Measurements from ENCODE around the gene PRODH.
"Not testable (repeated sequence)": the region's sequence is repeated elsewhere in the genome, so short reads cannot be mapped to it uniquely, and the experiment has no call there.

PRODH gene

DNA sequence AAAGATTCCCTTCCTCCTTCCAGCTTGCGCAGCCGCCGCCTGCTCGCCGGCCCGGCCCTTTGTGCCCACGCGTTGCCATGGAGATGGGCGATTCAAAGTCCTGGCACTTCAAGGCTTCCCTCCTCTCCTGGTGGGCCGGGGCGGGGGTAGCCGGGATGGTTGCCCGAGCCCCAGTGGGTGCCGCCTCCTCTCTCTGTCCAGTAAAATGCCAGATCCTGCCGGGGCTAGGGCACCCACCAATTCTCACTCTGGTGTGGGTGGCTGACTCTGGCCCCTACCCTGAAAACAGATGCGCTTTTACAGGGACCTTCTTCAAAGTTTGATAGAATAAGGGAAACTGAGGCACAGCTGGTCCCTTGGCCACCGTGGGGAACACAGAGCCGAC lies 22.2 kb upstream of the PRODH start:
- not testable (repeated sequence) for H3K27me3 ChIP-seq (ENCODE audit: low read depth, low read length); H3K27ac ChIP-seq (ENCODE audit: low read length); H3K9me3 ChIP-seq (ENCODE audit: control insufficient read depth in 1 of 2, low read length in 2 of 2); H3K36me3 ChIP-seq (ENCODE audit: control insufficient read depth in 1 of 2, insufficient read depth in 2 of 2, low read length in 2 of 2); H3K4me3 ChIP-seq (ENCODE audit: low read depth in 1 of 2, low read length in 2 of 2); H3K4me1 ChIP-seq (ENCODE audit: control insufficient read depth in 1 of 2, insufficient read depth in 2 of 2, low read length in 2 of 2)

DNA sequence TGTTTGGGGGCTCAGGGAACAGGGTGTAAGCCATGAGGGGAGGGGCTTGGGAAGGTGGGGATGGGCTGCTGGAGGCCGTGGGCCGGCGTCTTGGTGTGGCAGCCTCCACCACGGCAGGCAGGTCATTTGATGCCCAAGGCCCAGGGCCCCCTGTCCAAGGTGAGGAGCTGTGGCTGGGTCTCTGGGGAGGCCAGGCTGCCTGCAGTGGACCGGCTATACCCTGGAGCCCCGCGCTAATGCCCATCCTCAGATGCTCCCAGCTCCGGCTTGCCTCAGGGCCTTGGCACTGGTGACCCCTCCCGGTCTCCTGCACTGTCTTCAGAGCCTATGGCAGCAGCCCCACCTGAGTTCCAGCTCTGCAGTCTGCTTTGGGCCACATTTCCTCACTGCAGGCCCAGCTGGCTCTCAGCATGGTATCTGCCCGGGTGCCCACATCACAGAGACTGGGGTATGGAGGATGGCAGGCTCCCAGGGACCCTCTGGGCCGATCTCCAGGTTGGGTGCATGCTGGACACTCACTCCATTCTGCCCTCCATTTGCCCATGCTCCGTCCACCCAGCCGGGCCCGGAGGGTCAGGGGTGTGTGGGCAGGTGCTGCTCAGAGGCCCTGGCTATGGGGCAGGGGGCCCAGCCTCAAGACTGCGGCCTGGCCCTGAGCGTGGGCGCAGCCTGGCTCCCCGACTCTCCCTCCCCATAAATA lies 21.7 kb upstream of the PRODH start:
- H3K27me3 ChIP-seq (ENCODE audit: low read depth, low read length); H3K4me3 ChIP-seq (ENCODE audit: low read depth in 1 of 2, low read length in 2 of 2); H3K9me3 ChIP-seq (ENCODE audit: control insufficient read depth in 1 of 2, low read length in 2 of 2); H3K36me3 ChIP-seq (ENCODE audit: control insufficient read depth in 1 of 2, insufficient read depth in 2 of 2, low read length in 2 of 2); H3K27ac ChIP-seq (ENCODE audit: low read length); H3K4me1 ChIP-seq (ENCODE audit: control insufficient read depth in 1 of 2, insufficient read depth in 2 of 2, low read length in 2 of 2): not testable (repeated sequence)

DNA sequence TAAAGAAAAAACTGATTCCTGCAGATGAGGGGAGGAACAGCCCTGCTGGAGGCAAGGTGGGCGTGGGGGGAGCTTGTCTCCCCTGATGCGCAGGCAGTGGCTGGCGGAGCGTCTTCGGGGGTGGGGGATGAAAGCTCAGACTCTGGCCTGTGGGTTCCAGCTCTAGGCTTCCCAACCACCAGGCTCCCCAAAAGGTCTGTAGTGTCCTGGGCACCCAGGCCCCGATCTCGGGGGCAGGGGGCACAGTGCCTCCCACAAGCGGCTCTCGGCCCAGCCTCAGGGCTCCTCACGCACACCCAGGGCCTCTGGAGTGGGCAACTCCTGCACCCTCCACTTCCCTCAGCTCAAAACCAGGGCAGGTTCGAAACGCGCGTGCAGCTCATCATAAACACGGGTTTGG lies 20.9 kb upstream of the PRODH start:
- H3K27me3 ChIP-seq (ENCODE audit: low read depth, low read length); H3K36me3 ChIP-seq (ENCODE audit: control insufficient read depth in 1 of 2, insufficient read depth in 2 of 2, low read length in 2 of 2); H3K4me3 ChIP-seq (ENCODE audit: low read depth in 1 of 2, low read length in 2 of 2); H3K27ac ChIP-seq (ENCODE audit: low read length); H3K9me3 ChIP-seq (ENCODE audit: control insufficient read depth in 1 of 2, low read length in 2 of 2); H3K4me1 ChIP-seq (ENCODE audit: control insufficient read depth in 1 of 2, insufficient read depth in 2 of 2, low read length in 2 of 2): not testable (repeated sequence)

DNA sequence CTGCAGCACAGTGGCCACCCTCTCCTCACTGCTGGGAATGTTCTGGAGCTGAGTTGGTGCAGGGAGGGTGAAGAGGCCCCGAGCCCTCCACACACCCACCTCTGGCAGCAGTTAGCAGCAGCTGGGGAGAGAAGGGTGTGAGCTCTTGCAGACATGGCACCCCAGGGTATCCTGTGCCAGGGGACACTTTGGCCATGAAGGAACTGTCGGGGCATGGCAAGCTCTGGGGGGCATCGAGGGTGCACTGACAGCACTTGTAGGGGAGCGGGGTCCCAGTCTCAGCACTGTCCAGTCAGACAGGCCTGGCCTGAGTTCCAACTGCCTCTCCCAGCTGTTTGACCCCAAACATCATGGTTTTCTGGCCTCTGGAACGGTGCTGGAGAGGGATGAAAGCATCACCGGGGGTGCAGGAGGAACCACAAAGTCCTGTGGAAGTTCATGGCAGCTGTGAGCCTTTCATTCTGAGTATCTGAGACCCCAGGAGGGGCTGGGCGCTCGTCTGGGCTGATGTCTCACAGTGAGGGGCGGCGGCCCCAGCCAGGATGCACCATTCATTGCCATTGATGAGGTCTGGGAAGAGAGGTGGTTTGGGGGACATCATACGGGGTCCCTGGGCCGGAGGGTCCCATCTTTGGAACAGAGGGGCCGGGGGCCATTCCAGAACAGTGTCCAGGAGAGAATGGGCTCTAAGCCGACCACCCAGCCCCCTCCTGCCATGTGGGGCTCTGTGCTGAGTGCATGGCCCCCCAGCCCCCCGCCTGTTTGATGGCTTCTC lies 20.2 kb upstream of the PRODH start:
- not testable (repeated sequence) for H3K27me3 ChIP-seq (ENCODE audit: low read depth, low read length); H3K4me1 ChIP-seq (ENCODE audit: control insufficient read depth in 1 of 2, insufficient read depth in 2 of 2, low read length in 2 of 2); H3K27ac ChIP-seq (ENCODE audit: low read length); H3K9me3 ChIP-seq (ENCODE audit: control insufficient read depth in 1 of 2, low read length in 2 of 2); H3K36me3 ChIP-seq (ENCODE audit: control insufficient read depth in 1 of 2, insufficient read depth in 2 of 2, low read length in 2 of 2); H3K4me3 ChIP-seq (ENCODE audit: low read depth in 1 of 2, low read length in 2 of 2)

DNA sequence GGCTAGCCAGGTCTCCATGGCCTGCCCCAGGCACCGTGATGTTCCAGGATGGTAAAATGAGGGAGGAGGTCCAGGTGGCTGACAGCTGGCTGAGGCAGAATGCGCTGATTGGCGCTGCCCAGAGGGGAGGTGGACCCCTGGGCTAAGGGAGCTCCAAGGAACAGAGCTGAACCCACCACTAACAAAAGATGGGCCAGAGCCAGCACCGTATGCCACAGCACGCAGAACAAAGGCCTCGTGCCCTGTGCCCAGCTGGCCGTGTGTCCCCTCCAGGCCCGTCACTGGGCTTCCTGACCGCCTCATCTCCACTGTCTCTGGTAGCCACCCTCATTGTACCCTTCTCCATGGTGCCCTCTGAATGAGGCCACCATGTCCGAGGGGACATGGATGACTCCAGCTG lies 19.6 kb upstream of the PRODH start:
- H3K9me3 ChIP-seq (ENCODE audit: control insufficient read depth in 1 of 2, low read length in 2 of 2): no peaks in the 10 kb centered on the region
- no peaks in the 10 kb centered on the region for H3K36me3 ChIP-seq (ENCODE audit: control insufficient read depth in 1 of 2, insufficient read depth in 2 of 2, low read length in 2 of 2)
- H3K4me1 ChIP-seq (ENCODE audit: control insufficient read depth in 1 of 2, insufficient read depth in 2 of 2, low read length in 2 of 2): no peaks in the 10 kb centered on the region
- H3K27ac ChIP-seq (ENCODE audit: low read length): no peak overlapping the region
- H3K4me3 ChIP-seq (ENCODE audit: low read depth in 1 of 2, low read length in 2 of 2): no peak overlapping the region
- H3K27me3 ChIP-seq (ENCODE audit: low read depth, low read length): no peaks in the 10 kb centered on the region

DNA sequence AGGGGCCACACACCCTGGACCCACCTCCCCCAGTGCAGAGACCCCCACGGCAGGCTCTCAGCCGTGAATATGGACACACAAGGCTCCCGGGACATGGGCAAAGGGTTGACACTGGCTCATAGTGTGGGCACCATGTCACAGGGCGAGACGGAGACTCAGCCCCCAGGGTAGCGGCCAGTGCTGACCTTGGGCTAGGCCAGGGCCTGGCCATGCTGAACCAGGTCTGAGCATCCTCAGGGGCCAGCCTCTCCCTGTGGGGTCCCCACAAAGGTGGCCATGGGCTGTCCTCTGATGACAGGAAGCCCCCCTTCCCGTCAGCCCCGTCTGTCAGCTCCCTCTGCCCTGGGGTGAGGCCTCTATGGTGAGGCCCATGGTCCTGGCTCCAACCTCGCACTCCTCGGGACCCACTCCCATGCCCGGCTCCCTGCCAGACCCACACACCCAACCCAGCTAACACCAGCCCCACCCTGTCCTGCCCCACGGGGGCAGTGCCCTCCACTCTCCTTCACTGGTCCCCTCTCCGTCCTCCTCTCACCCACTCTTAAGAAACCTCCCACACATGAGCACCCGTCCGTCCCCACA lies 19.0 kb upstream of the PRODH start:
- H3K9me3 ChIP-seq (ENCODE audit: control insufficient read depth in 1 of 2, low read length in 2 of 2): no peaks in the 10 kb centered on the region
- H3K27me3 ChIP-seq (ENCODE audit: low read depth, low read length): no peaks in the 10 kb centered on the region
- H3K36me3 ChIP-seq (ENCODE audit: control insufficient read depth in 1 of 2, insufficient read depth in 2 of 2, low read length in 2 of 2): no peaks in the 10 kb centered on the region
- no peak overlapping the region for H3K4me3 ChIP-seq (ENCODE audit: low read depth in 1 of 2, low read length in 2 of 2)
- no peak overlapping the region for H3K27ac ChIP-seq (ENCODE audit: low read length)
- H3K4me1 ChIP-seq (ENCODE audit: control insufficient read depth in 1 of 2, insufficient read depth in 2 of 2, low read length in 2 of 2): no peaks in the 10 kb centered on the region

DNA sequence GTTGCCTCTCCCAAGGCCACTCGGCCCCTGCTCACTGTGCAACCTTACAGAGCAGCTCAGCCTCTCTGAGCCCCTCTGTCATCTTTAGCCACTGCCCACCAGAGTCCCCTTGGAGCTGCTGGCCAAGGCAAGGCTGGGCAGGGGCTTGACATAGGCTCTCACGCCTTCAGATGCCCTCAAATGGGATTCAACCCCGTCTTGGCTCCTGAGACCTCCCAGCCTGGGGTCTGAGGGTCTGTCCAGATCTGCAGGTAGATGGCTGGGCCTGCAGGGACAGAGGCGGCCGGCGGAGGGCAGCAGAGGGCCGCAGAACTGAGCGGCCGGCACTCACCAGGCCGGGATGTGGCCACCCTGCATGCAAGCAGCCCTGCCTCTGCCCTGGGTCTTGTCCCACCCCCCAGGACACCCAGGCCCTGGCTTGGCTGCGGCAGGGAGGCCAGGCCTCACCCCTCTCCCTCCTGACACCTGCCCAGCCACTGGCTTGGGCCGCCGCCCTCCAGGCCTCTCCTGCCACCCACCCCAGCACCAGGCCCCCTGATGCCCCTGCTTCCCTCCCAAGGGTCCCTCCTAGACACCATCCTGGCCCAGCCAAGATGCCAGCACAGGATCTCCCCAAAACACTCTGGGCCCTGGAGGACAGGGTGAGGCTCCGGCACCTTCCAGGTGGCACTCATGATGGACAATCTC lies 18.4 kb upstream of the PRODH start:
- not testable (repeated sequence) for H3K27ac ChIP-seq (ENCODE audit: low read length); H3K36me3 ChIP-seq (ENCODE audit: control insufficient read depth in 1 of 2, insufficient read depth in 2 of 2, low read length in 2 of 2); H3K9me3 ChIP-seq (ENCODE audit: control insufficient read depth in 1 of 2, low read length in 2 of 2); H3K4me1 ChIP-seq (ENCODE audit: control insufficient read depth in 1 of 2, insufficient read depth in 2 of 2, low read length in 2 of 2); H3K27me3 ChIP-seq (ENCODE audit: low read depth, low read length); H3K4me3 ChIP-seq (ENCODE audit: low read depth in 1 of 2, low read length in 2 of 2)

DNA sequence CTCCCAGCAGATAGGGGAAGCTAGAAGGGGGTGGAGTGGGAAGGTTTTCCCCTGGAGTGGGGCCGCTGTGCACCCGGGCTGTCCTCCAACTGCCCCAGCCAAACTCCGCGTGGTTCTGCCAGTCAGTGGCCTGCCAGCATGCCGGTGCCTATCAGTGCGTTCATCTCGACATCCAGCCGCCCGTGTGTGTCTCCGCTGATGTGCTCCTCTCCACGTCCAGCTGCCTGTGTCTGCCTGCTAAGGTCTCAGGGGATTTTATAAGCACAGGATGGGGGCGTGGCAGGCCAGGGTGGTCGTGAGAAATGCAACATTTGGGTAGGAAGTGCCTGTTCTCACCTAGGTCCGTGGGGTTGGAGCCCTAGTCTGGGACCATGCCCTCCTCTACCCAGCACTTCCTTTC lies 17.0 kb upstream of the PRODH start:
- H3K27me3 ChIP-seq (ENCODE audit: low read depth, low read length); H3K36me3 ChIP-seq (ENCODE audit: control insufficient read depth in 1 of 2, insufficient read depth in 2 of 2, low read length in 2 of 2); H3K4me1 ChIP-seq (ENCODE audit: control insufficient read depth in 1 of 2, insufficient read depth in 2 of 2, low read length in 2 of 2); H3K27ac ChIP-seq (ENCODE audit: low read length); H3K4me3 ChIP-seq (ENCODE audit: low read depth in 1 of 2, low read length in 2 of 2); H3K9me3 ChIP-seq (ENCODE audit: control insufficient read depth in 1 of 2, low read length in 2 of 2): not testable (repeated sequence)

DNA sequence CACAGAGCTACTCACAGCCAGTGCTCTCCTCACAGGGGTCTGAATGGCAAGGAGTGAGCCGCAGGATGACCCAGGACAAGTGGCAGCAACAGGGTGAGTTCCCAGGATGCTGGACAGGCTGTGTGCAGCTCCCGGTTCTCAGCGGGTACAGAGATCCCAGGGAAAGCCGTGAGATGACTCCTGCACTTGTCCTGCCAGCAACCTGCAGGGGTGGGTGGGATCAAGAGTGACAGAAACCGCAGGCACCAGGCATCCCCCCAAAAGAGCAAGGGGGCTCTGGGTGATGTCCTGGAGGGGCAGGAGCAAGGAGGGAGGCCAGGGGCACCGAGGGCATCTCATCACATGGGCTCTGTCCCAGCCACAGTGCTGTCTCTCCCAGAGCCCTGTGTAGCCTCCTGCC lies 15.9 kb upstream of the PRODH start:
- Histone ChIP-seq H3K9me3 (ENCODE audit: control insufficient read depth in 1 of 2, low read length in 2 of 2) (no peaks in the 10 kb centered on the region), H3K27me3 (ENCODE audit: low read depth, low read length) (no peaks in the 10 kb centered on the region)

DNA sequence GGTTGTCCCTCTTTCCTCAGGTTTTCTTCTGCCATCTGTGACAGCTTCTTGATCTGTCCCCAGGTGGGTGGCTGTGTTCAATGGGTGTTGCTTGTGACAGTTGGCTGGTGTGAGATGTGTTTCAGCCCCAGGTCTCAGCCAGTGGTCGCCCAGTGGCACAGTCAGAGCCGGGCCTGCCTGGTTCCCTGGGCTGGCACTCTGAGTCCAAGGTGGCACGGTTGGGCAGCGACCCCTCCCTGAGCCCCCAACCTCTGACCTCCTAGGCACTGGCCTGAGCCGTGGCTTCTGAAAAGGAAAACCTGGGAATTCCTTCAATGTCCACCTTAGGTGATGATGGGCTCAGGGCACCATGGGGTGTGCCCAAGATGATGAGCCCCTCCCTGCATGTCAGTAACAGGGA lies 14.0 kb upstream of the PRODH start:
- H3K9me3 ChIP-seq (ENCODE audit: control insufficient read depth in 1 of 2, low read length in 2 of 2): no peaks in the 10 kb centered on the region
- no peaks in the 10 kb centered on the region for H3K36me3 ChIP-seq (ENCODE audit: control insufficient read depth in 1 of 2, insufficient read depth in 2 of 2, low read length in 2 of 2)
- no peaks in the 10 kb centered on the region for H3K4me1 ChIP-seq (ENCODE audit: control insufficient read depth in 1 of 2, insufficient read depth in 2 of 2, low read length in 2 of 2)
- no peaks in the 10 kb centered on the region for H3K27me3 ChIP-seq (ENCODE audit: low read depth, low read length)
- no peak overlapping the region for H3K4me3 ChIP-seq (ENCODE audit: low read depth in 1 of 2, low read length in 2 of 2)
- H3K27ac ChIP-seq (ENCODE audit: low read length): no peak overlapping the region

More for the DNA sequence above, 15.9 kb upstream of the PRODH start:
- no peak overlapping the region for H3K27ac ChIP-seq (ENCODE audit: low read length)
- no peak overlapping the region for H3K4me3 ChIP-seq (ENCODE audit: low read depth in 1 of 2, low read length in 2 of 2)
- no peaks in the 10 kb centered on the region for H3K4me1 ChIP-seq (ENCODE audit: control insufficient read depth in 1 of 2, insufficient read depth in 2 of 2, low read length in 2 of 2)
- H3K36me3 ChIP-seq (ENCODE audit: control insufficient read depth in 1 of 2, insufficient read depth in 2 of 2, low read length in 2 of 2): no peaks in the 10 kb centered on the region

DNA sequence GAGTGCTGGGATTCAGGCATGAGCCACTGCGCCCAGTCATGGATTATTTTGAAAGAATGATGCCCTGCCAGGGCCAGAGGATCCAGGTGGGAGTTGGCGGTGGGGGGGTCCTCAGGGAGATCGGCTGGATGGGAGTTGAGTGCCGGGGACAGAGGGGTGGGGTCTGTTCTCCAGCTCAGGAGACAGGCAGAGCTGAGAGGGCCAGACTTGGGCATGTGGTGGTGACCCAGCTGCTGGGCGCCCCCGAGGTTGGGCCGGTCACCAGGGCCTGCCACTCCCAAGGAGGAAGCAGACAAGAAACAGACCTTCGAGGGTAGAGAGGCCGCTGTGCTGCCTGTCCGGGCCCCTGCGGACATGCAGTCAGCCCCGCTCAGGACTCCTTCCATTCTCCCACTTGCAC lies 11.8 kb upstream of the PRODH start:
- H3K27me3 ChIP-seq (ENCODE audit: low read depth, low read length): no peaks in the 10 kb centered on the region
- H3K36me3 ChIP-seq (ENCODE audit: control insufficient read depth in 1 of 2, insufficient read depth in 2 of 2, low read length in 2 of 2): no peaks in the 10 kb centered on the region
- H3K27ac ChIP-seq (ENCODE audit: low read length): no peak overlapping the region
- no peak overlapping the region for H3K4me3 ChIP-seq (ENCODE audit: low read depth in 1 of 2, low read length in 2 of 2)
- no peaks in the 10 kb centered on the region for H3K9me3 ChIP-seq (ENCODE audit: control insufficient read depth in 1 of 2, low read length in 2 of 2)
- no peaks in the 10 kb centered on the region for H3K4me1 ChIP-seq (ENCODE audit: control insufficient read depth in 1 of 2, insufficient read depth in 2 of 2, low read length in 2 of 2)

Measured in muscle layer of duodenum (tissue), 2 donors.